C4-2B (cell line): ENCODE measurements around the gene ZNF524.

Source experiments
- ZFX ChIP-seq: fragments of 450-650 bp; IDR thresholded peaks from 2 replicates; pipeline ENCODE4 v1.6.1; 2017
- TF ChIP-seq, protein P1 (sequence below): fragments of 450-650 bp; conservative IDR thresholded peaks from 2 replicates; pipeline ENCODE4 v1.5.1; 2017; ENCODE audit warnings: mild to moderate bottlenecking

DNA sequence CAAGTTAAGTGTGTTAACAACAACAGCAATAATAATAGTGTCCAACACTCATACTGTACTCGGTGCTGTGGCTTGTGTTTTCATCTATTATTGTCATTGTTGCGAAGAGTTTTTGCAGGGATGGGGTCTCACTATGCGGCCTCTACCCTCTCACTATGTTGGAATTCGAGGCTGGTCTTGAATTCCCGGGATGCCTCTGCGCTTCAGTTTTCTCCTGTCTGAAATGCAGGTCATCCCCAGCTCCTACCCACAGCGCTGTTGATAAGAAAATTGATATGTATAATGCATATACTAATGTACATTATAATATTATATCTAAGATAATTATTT, 49.8 kb upstream of the ZNF524 start:
- TF ChIP-seq, protein P1, sequence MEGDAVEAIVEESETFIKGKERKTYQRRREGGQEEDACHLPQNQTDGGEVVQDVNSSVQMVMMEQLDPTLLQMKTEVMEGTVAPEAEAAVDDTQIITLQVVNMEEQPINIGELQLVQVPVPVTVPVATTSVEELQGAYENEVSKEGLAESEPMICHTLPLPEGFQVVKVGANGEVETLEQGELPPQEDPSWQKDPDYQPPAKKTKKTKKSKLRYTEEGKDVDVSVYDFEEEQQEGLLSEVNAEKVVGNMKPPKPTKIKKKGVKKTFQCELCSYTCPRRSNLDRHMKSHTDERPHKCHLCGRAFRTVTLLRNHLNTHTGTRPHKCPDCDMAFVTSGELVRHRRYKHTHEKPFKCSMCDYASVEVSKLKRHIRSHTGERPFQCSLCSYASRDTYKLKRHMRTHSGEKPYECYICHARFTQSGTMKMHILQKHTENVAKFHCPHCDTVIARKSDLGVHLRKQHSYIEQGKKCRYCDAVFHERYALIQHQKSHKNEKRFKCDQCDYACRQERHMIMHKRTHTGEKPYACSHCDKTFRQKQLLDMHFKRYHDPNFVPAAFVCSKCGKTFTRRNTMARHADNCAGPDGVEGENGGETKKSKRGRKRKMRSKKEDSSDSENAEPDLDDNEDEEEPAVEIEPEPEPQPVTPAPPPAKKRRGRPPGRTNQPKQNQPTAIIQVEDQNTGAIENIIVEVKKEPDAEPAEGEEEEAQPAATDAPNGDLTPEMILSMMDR = no peak
- TF ChIP-seq ZFX = no peak
